Measurements from ENCODE around the gene PGPEP1.
"Not testable (repeated sequence)": the region's sequence is repeated elsewhere in the genome, so short reads cannot be mapped to it uniquely, and the experiment has no call there.

Gene PGPEP1

DNA sequence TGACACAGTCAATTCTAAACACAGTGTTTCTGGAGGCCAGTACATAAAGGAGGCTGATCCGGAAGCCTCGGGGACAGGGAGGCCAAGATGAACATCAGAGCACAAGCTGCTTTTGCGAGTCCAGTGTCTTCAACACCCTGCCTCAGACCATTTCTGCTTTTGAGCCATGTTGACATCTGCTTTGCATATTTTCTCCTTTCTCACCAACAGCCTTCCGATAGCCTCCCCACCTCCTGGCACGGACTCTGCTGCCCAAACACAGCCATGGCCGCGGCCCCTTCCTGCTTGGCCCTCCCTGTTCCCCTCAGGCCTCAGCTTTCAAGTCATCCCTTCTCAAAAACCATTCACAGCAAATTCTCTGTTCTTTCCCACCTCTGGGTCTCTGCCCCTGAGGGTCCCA, 53.4 kb downstream of the PGPEP1 start:
- no peak for DNase-seq

DNA sequence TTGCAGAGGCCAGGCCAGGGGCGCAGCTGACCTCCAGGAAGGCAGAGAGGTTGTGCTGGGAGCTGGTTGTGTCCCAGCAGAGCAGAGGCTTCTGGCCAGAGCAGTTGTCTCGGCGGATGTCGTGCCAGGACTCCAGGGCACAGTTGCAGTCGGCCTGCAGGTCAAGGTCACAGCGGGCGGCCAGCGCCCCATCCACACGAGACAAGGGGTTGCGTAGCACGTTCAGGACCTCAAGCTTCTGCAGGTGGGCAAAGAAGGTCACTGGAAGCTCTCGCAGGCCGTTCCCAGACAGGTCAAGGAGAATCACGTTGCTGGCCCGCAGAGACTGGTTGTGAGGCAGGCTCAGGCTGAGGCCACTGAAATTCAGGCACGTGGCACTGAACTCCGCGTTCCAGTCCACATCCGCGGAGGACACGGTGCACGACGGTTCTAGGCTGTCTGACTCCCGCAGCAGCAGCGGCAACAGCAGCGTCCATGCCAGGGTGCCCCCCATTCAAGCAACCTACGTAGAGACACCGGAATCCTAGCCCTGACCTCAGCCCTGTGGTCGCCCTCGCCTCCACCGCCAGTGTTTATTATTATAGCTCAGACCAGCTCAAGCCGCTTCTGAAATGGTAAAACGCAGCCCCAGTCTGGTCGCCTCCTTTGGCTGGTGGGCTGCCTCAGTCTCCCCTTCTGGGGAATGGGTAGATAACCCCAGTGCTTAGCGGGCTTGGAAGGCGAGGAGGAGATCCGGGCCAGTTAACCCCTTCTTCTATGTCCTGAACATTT, 56.3 kb downstream of the PGPEP1 start:
- no peak for DNase-seq

DNA sequence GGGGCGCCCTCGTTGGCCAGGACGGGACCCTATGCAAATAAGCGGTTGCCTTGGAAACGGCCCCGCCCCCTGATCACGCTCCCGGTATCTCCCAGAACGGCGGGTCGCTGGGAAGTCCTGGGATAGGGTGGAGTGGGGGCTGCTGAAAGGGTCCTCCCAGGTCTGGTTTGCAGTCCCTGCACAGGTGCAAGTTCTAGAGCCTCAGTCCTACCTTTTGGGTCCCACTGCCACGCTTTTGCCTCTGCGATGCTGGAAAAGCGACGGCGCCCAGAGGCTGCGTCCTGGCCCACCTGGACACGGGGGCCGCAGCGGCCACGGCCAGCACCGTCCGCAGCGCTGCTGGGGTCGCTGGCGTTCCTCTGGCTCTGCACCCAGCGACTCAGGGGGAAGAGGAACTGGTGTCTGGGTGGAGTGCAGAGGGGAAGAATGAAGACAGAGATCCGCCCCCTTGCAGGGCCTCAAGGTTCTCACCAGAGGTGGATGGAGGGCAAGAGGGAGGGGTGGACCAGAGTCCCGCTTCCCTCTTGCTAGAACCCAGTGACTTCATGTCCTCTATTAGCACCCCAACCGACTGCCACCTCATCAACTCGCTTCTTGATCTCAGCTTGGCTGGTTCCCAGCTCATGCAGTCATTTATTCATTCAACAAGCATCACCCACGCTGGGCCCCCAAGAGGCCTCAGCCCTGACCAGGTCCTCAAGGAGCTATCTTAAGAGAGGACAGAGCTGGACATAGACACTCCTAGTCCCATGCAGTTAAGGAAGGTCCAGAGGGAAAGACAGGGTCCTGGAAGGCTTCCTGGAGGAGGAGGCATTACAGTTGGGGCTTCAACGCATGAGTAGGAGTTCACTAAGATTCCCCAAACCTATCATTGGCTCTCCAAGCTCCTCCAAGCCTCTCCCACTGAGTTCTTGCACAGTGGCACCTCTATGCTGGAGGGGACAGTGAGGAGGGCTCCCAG, 57.1 kb downstream of the PGPEP1 start, which contains the start of gene LRRC25:
Gene LRRC25, minus strand, starts transcription at position 381 of the 961 bp plus-strand sequence. CDS start 659 bp downstream, outside the sequence.
- DNase-seq = no peak

DNA sequence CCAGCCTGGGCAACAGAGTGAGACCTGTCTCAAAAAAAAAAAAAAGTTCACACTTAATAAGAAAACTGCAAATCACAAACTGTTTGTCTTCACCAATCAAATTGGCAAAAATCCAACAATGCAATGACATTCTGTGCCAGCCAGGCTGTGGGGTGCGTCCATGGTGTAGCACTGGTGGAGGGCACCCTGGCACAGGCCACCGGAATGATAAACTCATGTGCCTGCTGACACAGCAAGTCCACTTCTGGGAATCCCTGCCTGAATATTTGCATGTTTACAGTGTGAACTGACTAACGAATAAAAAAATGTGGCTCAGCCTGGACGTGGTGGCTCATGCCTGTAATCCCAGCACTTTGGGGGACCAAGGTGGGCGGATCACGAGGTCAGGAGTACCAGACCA, 58.6 kb downstream of the PGPEP1 start:
- no peak for DNase-seq

DNA sequence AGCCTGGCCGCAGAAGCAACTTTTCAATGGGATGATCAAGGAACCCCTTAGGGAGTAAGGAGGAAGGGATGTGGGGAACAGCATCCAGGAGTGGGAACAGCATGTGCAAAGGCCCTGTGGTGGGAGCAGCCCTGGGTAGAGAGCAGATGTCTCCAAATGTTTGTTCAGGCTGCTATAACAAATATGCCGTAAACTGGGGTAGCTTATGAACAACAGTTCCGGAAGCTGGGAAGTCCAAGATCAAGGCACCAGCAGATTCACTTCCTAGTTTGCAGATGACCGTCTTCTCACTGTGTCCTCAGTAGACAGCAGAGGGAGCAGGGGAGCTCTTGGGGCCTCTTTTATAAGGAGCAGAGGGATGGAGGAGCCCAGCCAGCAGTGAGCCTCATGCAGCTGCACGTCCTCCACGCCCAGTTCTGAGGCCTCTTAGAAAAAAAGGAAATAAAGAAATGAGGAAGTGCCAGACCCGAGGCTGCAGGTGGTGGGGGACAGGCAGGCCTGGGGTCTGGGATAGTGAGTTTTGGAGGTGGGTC, 61.2 kb downstream of the PGPEP1 start:
- DNase-seq = no peak

DNA sequence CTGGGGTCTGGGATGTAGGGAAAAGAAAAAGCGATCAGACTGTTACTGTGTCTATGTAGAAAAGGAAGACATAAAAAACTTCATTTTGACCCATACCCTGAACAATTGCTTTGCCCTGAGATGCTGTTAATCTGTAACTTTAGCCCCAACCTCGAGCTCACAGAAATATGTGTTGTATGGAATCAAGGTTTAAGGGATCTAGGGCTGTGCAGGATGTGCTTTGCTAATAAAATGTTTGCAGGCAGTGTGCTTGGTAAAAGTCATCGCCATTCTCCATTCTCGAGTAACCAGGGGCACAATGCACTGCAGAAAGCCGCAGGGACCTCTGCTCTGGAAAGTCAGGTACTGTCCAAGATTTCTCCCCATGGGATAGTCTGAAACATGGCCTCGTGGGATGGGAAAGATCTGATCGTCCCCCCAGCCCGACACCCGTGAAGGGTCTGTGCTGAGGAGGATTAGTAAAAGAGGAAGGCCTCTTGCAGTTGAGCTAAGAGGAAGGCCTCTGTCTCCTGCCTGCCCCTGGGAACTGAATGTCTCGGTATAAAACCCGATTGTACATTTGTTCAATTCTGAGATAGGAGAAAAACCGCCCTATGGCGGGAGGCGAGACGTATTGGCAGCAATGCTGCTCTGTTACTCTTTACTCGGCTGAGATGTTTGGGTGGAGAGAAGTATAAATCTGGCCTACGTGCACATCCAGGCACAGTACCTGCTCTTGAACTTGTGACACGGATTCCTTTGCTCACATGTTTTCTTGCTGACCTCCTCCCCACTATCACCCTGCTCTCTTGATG, 62.3 kb downstream of the PGPEP1 start:
- DNase-seq = not testable (repeated sequence)

DNA sequence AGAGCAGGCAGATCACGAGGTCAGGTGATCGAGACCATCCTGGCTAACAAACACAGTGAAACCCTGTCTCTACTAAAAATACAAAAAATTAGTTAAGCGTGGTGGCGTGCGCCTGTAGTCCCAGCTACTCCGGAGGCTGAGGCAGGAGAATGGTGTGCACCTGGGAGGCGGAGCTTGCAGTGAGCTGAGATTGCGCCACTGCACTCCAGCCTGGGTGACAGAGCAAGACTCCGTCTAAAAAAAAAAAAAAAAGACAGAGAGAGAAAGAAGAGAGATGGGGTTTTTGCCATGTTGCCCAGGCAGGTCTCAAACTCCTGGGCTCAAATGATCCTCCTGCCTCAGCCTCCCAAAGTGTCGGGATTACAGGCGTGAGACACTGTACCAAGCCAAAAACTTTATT, 65.4 kb downstream of the PGPEP1 start:
- not testable (repeated sequence) for DNase-seq

DNA sequence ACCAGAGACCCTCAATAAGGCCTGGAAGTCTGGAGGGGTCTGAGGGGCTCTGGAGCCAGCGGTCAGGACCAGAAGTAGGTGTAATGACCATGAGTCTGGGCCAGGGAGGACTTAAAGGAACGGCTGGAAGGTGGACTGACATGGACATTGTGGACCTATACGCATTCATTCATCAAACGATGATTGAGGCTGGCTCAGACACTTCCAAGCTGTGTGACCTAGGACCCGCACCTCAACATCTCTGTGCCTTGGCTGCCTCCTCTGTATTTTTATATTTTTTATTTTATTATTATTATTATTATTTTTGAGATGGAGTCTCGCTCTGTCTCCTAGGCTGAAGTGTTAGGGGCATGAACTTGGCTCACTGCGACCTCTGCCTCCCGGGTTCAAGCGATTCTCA, 66.4 kb downstream of the PGPEP1 start:
- DNase-seq = no peak

DNA sequence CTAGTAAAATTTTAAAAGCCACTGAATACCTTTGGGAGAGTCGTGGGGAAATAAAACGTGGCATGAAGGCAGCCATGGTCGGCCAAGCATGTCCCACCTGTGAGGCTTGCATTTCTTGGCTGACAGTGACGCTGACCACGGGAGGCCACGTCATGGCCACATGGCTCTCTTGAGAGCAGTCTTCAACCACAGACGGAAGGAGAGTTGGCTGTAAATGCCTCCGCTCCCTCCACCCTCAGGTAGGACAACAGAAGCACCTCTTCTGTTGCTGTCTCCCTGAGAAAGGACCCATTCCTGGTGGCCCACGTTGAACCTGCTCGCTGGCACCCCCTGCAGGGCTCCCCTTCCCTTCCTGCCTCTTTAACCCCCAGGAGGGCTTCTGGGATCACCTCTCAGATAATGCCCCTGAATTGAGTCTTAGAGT, 67.7 kb downstream of the PGPEP1 start:
- DNase-seq = no peak

DNA sequence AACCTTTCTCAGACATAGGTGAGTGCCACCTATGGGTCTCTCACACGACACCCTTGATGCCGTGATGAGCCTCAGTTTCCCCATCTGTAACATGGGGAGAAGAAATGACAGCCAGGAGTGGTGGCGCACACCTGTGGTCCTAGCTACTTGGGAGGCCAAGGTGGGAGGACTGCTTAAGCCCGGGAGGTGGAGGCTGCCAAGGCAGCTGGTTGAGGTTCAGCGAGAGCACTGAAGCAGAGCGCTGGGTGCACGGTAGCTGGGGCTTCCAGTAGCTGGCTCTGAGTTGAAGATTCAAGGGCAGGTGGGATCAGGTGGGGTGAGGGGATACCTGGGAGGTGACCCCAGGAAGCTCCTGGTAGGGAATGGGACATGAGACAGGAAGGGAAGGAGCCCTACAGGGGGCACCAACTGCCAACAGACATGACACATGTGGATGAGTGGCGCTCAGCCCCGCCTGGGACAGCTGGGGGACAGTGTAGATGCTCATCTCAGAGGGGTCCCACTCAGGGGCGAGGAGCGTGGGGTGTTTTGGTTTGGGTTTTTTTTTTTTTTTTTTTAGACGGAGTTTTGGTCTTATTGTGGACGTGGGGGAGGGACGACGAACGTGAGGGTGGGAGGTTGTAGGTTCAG, 72.3 kb downstream of the PGPEP1 start:
- no peak for DNase-seq

DNA sequence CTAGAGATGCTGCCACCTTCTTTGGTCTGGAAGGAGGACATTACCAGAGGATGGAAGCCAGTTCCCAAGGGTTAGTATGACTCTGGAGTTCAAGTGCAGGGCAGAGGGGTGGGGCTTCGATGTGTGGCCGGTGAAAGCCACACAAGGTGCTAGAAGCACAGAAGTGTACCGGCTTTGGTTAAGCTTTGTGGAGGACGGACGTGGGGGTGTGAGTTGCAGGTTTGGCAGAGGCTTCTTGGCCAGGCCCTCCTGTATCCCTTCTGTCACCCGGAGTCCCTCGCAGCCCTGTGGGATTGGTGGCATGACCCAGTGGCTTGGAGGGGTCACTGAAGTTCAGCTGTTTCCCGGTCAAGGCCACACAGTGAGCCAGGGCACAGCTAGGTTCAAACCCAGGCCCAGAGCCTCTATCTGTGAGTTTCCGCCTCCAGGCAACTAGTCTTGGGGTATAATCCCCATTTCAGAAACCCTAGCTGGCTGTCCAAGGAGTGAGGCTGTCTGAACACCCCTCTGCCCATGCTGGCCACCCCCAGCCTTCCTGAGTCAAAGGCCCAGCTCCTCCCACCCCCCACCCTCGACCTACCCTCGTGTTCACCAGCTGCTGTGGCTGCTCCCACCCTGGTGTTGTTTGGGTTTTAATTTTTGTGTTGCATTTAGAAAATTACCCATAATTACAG, 74.2 kb downstream of the PGPEP1 start:
- DNase-seq = no peak

DNA sequence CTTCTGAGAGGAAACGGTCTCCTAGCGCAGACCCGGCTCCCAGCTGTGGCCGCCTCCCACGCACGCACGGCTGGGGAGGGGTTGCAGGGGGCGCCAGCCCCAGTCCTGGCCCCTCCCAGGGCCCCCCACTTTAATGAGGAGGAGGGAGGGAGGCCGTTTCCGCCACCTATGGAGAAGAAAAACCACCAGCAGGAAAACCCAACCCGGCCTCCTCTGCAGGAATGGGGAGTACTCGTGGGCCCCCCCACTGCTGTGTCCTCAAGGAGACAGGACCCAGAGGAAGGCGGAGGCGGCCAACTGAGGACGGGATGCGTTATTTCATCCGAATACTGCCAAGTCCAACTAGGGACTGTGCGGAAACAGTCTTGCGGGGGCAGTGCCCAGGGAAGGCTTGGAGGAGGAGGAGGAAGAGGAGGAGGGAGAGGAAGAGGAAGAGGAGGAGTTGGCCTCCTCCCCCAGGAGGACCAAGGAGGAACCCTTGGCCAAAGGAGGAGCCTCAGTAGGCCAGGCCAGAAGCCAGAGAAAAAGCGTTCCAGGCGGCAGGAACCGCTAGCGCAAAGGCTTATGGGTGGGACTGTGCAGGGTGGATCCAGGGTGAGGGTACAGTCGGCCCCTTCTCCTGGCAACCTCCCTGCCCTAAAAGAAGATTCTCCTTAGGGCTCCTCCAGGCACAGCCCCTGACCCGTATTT, 74.9 kb downstream of the PGPEP1 start:
- DNase-seq = no peak

DNA sequence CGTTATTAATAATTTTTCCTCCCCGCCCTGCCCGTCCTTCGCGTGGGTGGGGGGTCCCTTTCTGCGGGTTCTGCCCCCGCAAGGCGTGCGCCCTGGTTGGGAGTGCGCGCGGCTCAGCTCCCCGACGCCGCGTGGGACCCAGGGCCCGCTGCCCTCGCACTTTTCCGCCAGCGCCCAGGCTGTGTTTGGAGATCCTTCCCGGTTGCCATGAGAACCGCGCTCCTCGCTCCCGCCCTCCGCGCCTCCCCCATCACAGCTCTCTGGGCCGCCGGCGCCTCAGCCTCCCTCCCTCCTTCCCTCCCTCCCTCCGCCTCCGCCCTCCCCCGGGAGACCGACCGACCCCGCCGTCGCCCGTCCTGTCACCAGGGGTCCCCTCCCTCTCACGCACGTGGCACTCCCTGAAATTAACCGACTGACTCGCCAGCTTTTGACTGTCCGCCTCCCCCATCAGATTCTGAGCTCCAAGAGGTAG, 76.4 kb downstream of the PGPEP1 start:
- DNase-seq = peak; percentile 54 to 67

DNA sequence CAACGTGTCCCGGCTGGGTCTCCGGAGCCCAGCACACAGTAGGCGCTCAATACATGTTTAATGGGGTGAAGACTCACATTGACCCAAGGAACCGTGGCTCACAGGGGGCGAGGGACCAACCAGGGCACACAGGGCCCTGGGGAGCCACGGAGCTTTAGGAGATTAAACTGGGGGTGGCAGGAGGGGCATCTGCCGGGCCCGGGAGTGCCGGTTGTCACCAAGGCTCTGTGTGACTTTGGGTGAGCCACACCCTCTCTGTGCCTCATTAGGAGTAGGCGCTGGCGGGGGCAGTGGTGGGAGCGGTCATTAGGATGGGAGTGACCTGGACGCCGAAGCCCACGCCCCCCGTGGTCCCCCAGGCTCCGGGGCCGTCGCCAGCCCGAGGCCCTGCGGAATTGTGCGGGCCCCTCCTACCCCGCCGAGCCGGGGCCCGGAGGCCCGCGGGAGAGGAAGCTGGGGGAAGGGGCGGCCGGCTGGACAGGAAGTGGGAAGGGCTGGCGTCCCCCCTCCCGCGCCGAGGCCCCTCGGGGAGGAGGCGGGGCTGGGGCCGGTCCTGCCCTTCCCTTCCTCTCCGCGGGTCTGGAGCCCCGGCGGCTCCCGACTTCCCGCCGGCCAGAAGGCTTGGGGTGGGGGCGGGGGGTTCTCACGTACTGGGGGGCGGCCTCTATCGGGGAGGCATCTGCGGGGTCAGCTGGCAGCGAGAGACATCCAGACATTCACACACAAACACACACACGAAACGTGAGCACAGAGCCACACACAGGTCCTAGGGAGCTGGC, 77.0 kb downstream of the PGPEP1 start:
- peak in 1 of 2 donors; percentile 34 for DNase-seq

DNA sequence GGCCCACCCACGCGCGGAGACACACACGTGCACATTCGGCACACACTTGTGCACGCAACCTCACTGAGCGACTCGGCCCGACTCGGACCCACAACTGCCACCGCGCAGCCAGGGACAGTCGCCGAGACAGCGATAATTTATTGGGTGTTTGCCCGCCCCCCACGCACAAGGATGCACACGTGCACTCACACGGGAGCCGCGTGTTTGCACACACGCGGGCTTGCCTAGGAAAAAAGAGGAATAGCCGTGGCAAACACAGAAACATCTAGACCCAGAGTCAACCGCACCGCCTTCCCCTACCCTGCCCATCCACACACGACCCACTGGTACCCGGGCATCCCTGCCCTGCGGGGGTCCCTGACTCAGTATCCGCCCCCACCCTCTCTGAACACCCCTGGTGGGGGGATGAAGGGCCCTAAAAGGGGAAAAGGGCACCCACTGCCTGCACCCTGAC, 77.7 kb downstream of the PGPEP1 start:
- peak in 1 of 2 donors; percentile 59 for DNase-seq

DNA sequence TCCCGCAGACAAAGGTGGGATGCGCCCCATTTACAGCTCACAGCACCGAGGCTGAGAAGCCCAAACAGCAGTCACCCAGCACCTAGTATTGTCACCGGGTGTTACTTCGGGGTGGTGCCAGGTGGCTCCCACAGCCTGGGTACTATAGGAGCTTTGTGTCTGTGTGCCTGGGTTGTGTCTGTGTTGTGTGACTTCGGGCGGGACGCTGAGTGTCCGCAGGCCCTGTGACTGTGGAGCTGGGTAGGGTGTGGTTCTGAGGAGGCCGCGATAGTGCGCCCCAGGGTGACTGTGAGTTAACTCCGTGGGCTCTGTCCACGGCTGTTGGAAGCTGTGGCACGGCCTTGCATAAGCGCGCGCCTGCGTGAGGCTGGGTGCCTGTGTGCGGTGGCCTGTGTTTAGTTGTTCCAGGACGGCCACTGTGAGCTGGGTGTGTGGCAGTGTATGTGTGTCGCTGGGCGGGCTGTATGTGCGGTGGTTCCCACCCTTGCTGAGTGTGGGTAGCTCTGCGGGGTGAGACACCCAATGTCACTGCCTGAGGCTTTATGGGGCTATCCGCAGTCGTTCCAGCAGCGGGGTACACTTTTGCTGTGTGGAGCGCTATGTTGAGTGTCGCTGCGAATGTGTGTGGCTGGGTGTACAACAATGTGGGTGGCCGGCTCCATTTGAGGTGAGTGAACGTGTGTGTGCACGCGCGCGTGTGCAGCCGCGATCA, 78.2 kb downstream of the PGPEP1 start:
- DNase-seq = no peak

DNA sequence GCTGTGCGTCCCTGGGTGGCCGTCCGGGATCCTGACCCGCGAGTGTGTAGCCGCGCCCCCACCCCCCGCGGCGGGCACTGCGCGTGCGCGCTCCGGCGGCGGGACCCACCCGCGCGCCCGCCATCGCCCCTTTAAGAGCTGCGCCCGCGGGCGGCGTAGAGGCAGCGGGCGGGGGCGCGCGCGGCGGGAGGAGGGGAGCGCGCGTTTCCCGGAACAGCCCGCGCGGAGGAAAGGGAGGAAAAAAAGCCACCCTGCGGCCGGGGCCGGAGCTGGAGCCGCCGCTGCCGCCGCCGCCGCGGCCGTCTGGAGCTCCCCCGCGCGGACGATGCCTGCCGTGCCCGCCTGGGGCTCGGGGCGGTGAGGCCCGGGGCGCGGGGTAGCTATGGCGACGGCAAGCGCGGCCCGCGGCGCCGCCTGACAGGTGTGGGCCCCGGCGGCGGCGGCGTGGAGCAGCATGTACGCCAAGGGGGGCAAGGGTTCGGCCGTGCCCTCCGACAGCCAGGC, 78.8 kb downstream of the PGPEP1 start, which contains the start of gene SSBP4:
Gene SSBP4, plus strand, starts transcription at position 204 of the 504 bp plus-strand sequence. Its CDS starts 251 bp downstream, at position 455.
- DNase-seq = peak; percentile 59 to 73
